Suppressor macrophage treated with lipopolysaccharide for 1 hour (primary cell): ENCODE data around the gene SMIM33.
A peak's percentile ranks its signal among the peaks of the same experiment; 100 is the strongest.
"Not testable (repeated sequence)": the region's sequence is repeated elsewhere in the genome, so short reads cannot be mapped to it uniquely, and the experiment has no call there.

Experiments
- DNase-seq, 3 donors: peaks; one replicate each; pipeline ENCODE4 v3.0.0-alpha.2; 2020 to 2022

The SMIM33 gene

GRCh38 chr5:139486201-139486600 is 15.4 kb downstream of the SMIM33 start:
- DNase-seq = no peak

- DNase-seq = peak; percentile 73 to 82 (median 80)
These were observed 17.5 kb downstream of the SMIM33 start for GRCh38 chr5:139488260-139488659.

GRCh38 chr5:139492700-139493192 is 21.9 kb downstream of the SMIM33 start:
- peak in 2 of 3 donors; percentile 51 for DNase-seq

GRCh38 chr5:139494256-139494655 is 23.5 kb downstream of the SMIM33 start:
- DNase-seq = no peak

- DNase-seq = no peak
These were observed 24.0 kb downstream of the SMIM33 start for GRCh38 chr5:139494832-139495231.

- DNase-seq = peak; percentile 45 to 86 (median 78)
These were observed 25.0 kb downstream of the SMIM33 start for GRCh38 chr5:139495638-139496435.

- peak; percentile 34 to 58 (median 57) for DNase-seq
These were observed 30.6 kb downstream of the SMIM33 start for GRCh38 chr5:139501381-139501780.

GRCh38 chr5:139503036-139503817 is 32.4 kb downstream of the SMIM33 start:
- not testable (repeated sequence) for DNase-seq

- DNase-seq = not testable (repeated sequence)
These were observed 33.1 kb downstream of the SMIM33 start for GRCh38 chr5:139503879-139504278.

- not testable (repeated sequence) for DNase-seq
These were observed 33.9 kb downstream of the SMIM33 start for GRCh38 chr5:139504722-139505121.

- DNase-seq = no peak
These were observed 42.1 kb downstream of the SMIM33 start for GRCh38 chr5:139512786-139513390.

GRCh38 chr5:139513434-139513833 is 42.6 kb downstream of the SMIM33 start:
- peak; percentile 90 for DNase-seq

- no peak for DNase-seq
These were observed 43.2 kb downstream of the SMIM33 start for GRCh38 chr5:139513852-139514485.

GRCh38 chr5:139514486-139514856 is 43.7 kb downstream of the SMIM33 start:
- no peak for DNase-seq

- DNase-seq = peak; percentile 89 to 96 (median 94)
These were observed 47.1 kb downstream of the SMIM33 start for GRCh38 chr5:139517683-139518564.
